HUES48 (cell line): ENCODE results near the gene SERPINA3.

Experiments used
- H3K27ac ChIP-seq: one replicate; pipeline ENCODE4 v1.7.0; 2013; ENCODE audit warnings: low read depth, low read length, inconsistent platforms
- H3K27me3 ChIP-seq: 2 replicates; pipeline ENCODE4 v1.6.1; 2013; ENCODE audit warnings: mild to moderate bottlenecking, low read length; ENCODE audit not compliant: control insufficient read depth, insufficient read depth
- H3K36me3 ChIP-seq: 2 replicates; pipeline ENCODE4 v1.6.1; 2013; ENCODE audit warnings: low read length; ENCODE audit not compliant: control insufficient read depth, insufficient read depth
- H3K4me1 ChIP-seq: 2 replicates; pipeline ENCODE4 v1.6.1; 2013; ENCODE audit warnings: mild to moderate bottlenecking, low read length; ENCODE audit not compliant: control insufficient read depth, insufficient read depth
- H3K4me3 ChIP-seq: 2 replicates; pipeline ENCODE4 v1.5.1; 2013; ENCODE audit warnings: mild to moderate bottlenecking, low read depth, low read length
- H3K9ac ChIP-seq: 2 replicates; pipeline ENCODE4 v1.6.1; 2013; ENCODE audit warnings: mild to moderate bottlenecking, low read depth, low read length, moderate library complexity
- H3K9me3 ChIP-seq: 2 replicates; pipeline ENCODE4 v1.6.1; 2013; ENCODE audit warnings: low read length; ENCODE audit not compliant: control insufficient read depth, insufficient read depth

Gene SERPINA3

GRCh38 chr14:94612174-94612573 lies at the start of gene SERPINA3:
Gene SERPINA3 (plus strand): TSS chr14:94612391. CDS start chr14:94614442, 2,051 bp downstream.
- no peak within 1 kb of the TSS for H3K27ac ChIP-seq
- H3K27me3 ChIP-seq: no peaks in the 10 kb centered on the region
- no peak within 1 kb of the TSS for H3K9ac ChIP-seq

GRCh38 chr14:94562941-94563883 lies 49.0 kb upstream of the SERPINA3 start:
- H3K27me3 ChIP-seq: no peaks in the 10 kb centered on the region
- H3K4me3 ChIP-seq: no peak overlapping the region
- no peaks in the 10 kb centered on the region for H3K36me3 ChIP-seq
- no peak overlapping the region for H3K27ac ChIP-seq
- H3K4me1 ChIP-seq: no peaks in the 10 kb centered on the region
- H3K9me3 ChIP-seq: no peaks in the 10 kb centered on the region
- H3K9ac ChIP-seq: no peak overlapping the region

More at GRCh38 chr14:94612174-94612573, at the start of gene SERPINA3:
- Histone ChIP-seq H3K4me3 (no peak within 1 kb of the TSS), H3K9me3 (no peaks in the 10 kb centered on the region), H3K4me1 (no peaks in the 10 kb centered on the region), H3K36me3 (no peaks in the 10 kb centered on the region)

GRCh38 chr14:94564381-94564780 lies 47.8 kb upstream of the SERPINA3 start:
- H3K9ac ChIP-seq: no peak overlapping the region
- no peaks in the 10 kb centered on the region for H3K9me3 ChIP-seq
- H3K4me1 ChIP-seq: no peaks in the 10 kb centered on the region
- H3K36me3 ChIP-seq: no peaks in the 10 kb centered on the region
- no peak overlapping the region for H3K27ac ChIP-seq
- no peaks in the 10 kb centered on the region for H3K27me3 ChIP-seq
- no peak overlapping the region for H3K4me3 ChIP-seq

- H3K4me1 ChIP-seq: no peaks in the 10 kb centered on the region
- H3K9ac ChIP-seq: no peak overlapping the region
- H3K9me3 ChIP-seq: no peaks in the 10 kb centered on the region
These were observed 44.0 kb upstream of the SERPINA3 start for GRCh38 chr14:94568186-94568585.

GRCh38 chr14:94569381-94570001 lies 42.7 kb upstream of the SERPINA3 start:
- Histone ChIP-seq H3K27ac (no peak overlapping the region), H3K27me3 (no peaks in the 10 kb centered on the region)

More at GRCh38 chr14:94568186-94568585, 44.0 kb upstream of the SERPINA3 start:
- no peaks in the 10 kb centered on the region for H3K36me3 ChIP-seq
- H3K27ac ChIP-seq: no peak overlapping the region
- no peak overlapping the region for H3K4me3 ChIP-seq
- H3K27me3 ChIP-seq: no peaks in the 10 kb centered on the region

GRCh38 chr14:94570002-94570400 lies 42.2 kb upstream of the SERPINA3 start:
- no peaks in the 10 kb centered on the region for H3K36me3 ChIP-seq
- no peak overlapping the region for H3K4me3 ChIP-seq
- H3K4me1 ChIP-seq: no peaks in the 10 kb centered on the region
- H3K9ac ChIP-seq: no peak overlapping the region
- no peak overlapping the region for H3K27ac ChIP-seq
- H3K27me3 ChIP-seq: no peaks in the 10 kb centered on the region
- no peaks in the 10 kb centered on the region for H3K9me3 ChIP-seq

More at GRCh38 chr14:94569381-94570001, 42.7 kb upstream of the SERPINA3 start:
- Histone ChIP-seq H3K4me3 (no peak overlapping the region), H3K36me3 (no peaks in the 10 kb centered on the region), H3K9me3 (no peaks in the 10 kb centered on the region), H3K4me1 (no peaks in the 10 kb centered on the region), H3K9ac (no peak overlapping the region)

- Histone ChIP-seq H3K36me3 (no peaks in the 10 kb centered on the region), H3K9me3 (no peaks in the 10 kb centered on the region), H3K4me3 (no peak overlapping the region), H3K27ac (no peak overlapping the region), H3K4me1 (no peaks in the 10 kb centered on the region), H3K27me3 (no peaks in the 10 kb centered on the region), H3K9ac (no peak overlapping the region)
These were observed 41.8 kb upstream of the SERPINA3 start for GRCh38 chr14:94570440-94570839.

GRCh38 chr14:94571395-94571794 lies 40.8 kb upstream of the SERPINA3 start:
- Histone ChIP-seq H3K9me3 (no peaks in the 10 kb centered on the region), H3K4me1 (no peaks in the 10 kb centered on the region), H3K4me3 (no peak overlapping the region), H3K27me3 (no peaks in the 10 kb centered on the region), H3K9ac (no peak overlapping the region), H3K27ac (no peak overlapping the region), H3K36me3 (no peaks in the 10 kb centered on the region)

- Histone ChIP-seq H3K27me3 (no peaks in the 10 kb centered on the region), H3K9me3 (no peaks in the 10 kb centered on the region), H3K9ac (no peak overlapping the region), H3K27ac (no peak overlapping the region), H3K4me3 (no peak overlapping the region), H3K4me1 (no peaks in the 10 kb centered on the region), H3K36me3 (no peaks in the 10 kb centered on the region)
These were observed 40.2 kb upstream of the SERPINA3 start for GRCh38 chr14:94571950-94572349.

- no peaks in the 10 kb centered on the region for H3K27me3 ChIP-seq
- no peaks in the 10 kb centered on the region for H3K36me3 ChIP-seq
- H3K4me3 ChIP-seq: no peak overlapping the region
- H3K9me3 ChIP-seq: no peaks in the 10 kb centered on the region; the same call in 1 of the 2 replicates
- no peaks in the 10 kb centered on the region for H3K4me1 ChIP-seq
- no peak overlapping the region for H3K27ac ChIP-seq
- no peak overlapping the region for H3K9ac ChIP-seq
These were observed 39.4 kb upstream of the SERPINA3 start for GRCh38 chr14:94572637-94573303.
